Tibial nerve (tissue), 3 donors: ENCODE data around the gene CRYL1.

Source experiments
- CTCF ChIP-seq, 5 experiments: fragments of 200-600 bp in 3 of 5; fragments of 450-650 bp in 2 of 5; sonication (generic) in 3 of 5; IDR thresholded peaks; one replicate each; pipeline ENCODE4 v1.5.1; 2016 to 2019; ENCODE audit warnings: antibody characterized with exemption in 5 of 5, mild to moderate bottlenecking in 3 of 5, moderate library complexity in 2 of 5
- POLR2A ChIP-seq, 2 donors: fragments of 450-650 bp; IDR thresholded peaks; one replicate each; pipeline ENCODE4 v1.6.1; 2017; ENCODE audit warnings: antibody characterized with exemption in 2 of 2, mild to moderate bottlenecking in 2 of 2, moderate library complexity in 2 of 2

DNA sequence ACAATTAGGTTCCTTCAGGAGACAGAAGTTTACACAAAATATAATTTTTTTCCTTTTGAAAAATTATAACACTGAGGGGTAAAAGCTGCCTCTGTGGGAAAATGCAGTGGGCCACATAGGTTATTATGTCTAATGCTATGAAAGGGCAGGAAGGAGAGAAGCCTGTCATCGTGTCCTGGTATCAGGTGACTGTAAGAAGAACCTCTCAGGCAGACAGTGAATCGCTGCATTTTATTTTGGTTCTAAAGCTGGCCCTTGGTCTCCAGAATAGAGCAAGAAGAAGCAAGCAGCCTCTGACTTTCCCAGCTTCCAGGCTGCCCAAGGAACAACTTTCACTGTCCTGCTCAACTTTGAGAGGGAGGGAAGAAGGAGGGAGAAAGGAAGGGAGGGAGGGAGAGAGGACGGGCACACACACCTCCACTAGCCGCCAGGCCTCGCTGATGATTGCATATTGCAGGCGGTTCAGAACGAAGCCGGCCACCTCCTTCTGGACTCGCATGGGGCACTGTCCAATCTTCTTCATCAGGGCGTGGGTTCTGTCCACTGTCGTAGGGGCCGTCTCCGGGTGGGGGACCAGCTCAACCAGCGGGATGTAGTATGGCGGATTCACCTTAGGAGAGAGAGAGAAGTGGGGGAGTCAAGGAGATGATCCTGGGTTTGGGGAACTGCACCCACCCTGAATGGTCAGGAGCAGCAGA is 93.8 kb downstream of the CRYL1 start:
- TF ChIP-seq CTCF (IDR thresholded peaks at IDR 0.05) (no peak), POLR2A (IDR thresholded peaks at IDR 0.05) (no peak)
